Measurements from ENCODE around the gene PEX7.
"Not testable (repeated sequence)": the region's sequence is repeated elsewhere in the genome, so short reads cannot be mapped to it uniquely, and the experiment has no call there.

Gene PEX7

GRCh38 chr6:136863752-136864151, 41.4 kb downstream of the PEX7 start:
- no peak overlapping the region for H3K4me3 ChIP-seq (replicated peaks; ENCODE audit: low read depth, low read length)
- no peak for DNase-seq (ENCODE audit: extremely low read depth, low read depth)
- no peak for TF ChIP-seq CTCF (IDR thresholded peaks at IDR 0.05; ENCODE audit: low read depth, low read length, missing control alignments)

GRCh38 chr6:136864676-136865075, 42.3 kb downstream of the PEX7 start:
- no peak for TF ChIP-seq CTCF (IDR thresholded peaks at IDR 0.05; ENCODE audit: low read depth, low read length, missing control alignments)
- DNase-seq (ENCODE audit: extremely low read depth, low read depth) = no peak
- H3K4me3 ChIP-seq (replicated peaks; ENCODE audit: low read depth, low read length) = no peak overlapping the region

GRCh38 chr6:136866872-136867416, 44.6 kb downstream of the PEX7 start:
- no peak overlapping the region for H3K4me3 ChIP-seq (replicated peaks; ENCODE audit: low read depth, low read length)
- TF ChIP-seq CTCF (IDR thresholded peaks at IDR 0.05; ENCODE audit: low read depth, low read length, missing control alignments) = no peak
- no peak for DNase-seq (ENCODE audit: extremely low read depth, low read depth)

GRCh38 chr6:136869451-136869850, 47.1 kb downstream of the PEX7 start:
- no peak for TF ChIP-seq CTCF (IDR thresholded peaks at IDR 0.05; ENCODE audit: low read depth, low read length, missing control alignments)
- H3K4me3 ChIP-seq (replicated peaks; ENCODE audit: low read depth, low read length) = no peak overlapping the region
- no peak for DNase-seq (ENCODE audit: extremely low read depth, low read depth)

GRCh38 chr6:136873748-136874147, 51.4 kb downstream of the PEX7 start:
- TF ChIP-seq CTCF (IDR thresholded peaks at IDR 0.05; ENCODE audit: low read depth, low read length, missing control alignments) = no peak
- no peak for DNase-seq (ENCODE audit: extremely low read depth, low read depth)
- H3K4me3 ChIP-seq (replicated peaks; ENCODE audit: low read depth, low read length) = no peak overlapping the region

GRCh38 chr6:136876469-136876868, 54.1 kb downstream of the PEX7 start:
- DNase-seq (ENCODE audit: extremely low read depth, low read depth); H3K4me3 ChIP-seq (replicated peaks; ENCODE audit: low read depth, low read length): not testable (repeated sequence)

- no peak for DNase-seq (ENCODE audit: extremely low read depth, low read depth)
- no peak overlapping the region for H3K4me3 ChIP-seq (replicated peaks; ENCODE audit: low read depth, low read length)
- TF ChIP-seq CTCF (IDR thresholded peaks at IDR 0.05; ENCODE audit: low read depth, low read length, missing control alignments) = no peak
These were observed 58.5 kb downstream of the PEX7 start for GRCh38 chr6:136880748-136881460.
